HepG2 (cell line): ENCODE data around the gene TMTC4. TPM values are rescaled to one million over a fixed set of nuclear protein-coding genes. Genes with fewer than 3 reads are reported as not detected.
A peak's percentile ranks its signal among the peaks of the same experiment; 100 is the strongest.

ENCODE experiments used
- ATAC-seq: fragments of 200-7000 bp; cut with Tn5 transposase; 3 replicates; pipeline ENCODE4 v1.9.1; 2020; ENCODE audit warnings: mild to moderate bottlenecking, moderate library complexity
- BruUV-seq: library from RNA; stranded (reverse); fragments of 400-500 nt; replicated peaks from 2 replicates; lab custom pipeline; 2021; lab: Mats Ljungman, UMichigan
- CTCF ChIA-PET: fragments of 300-600 bp; formaldehyde crosslinking; extraction: SDS; loops from one replicate; lab custom pipeline; 2021; ENCODE audit warnings: low total read pairs, inconsistent platforms, low intra/inter-chr PET ratio; lab: Yijun Ruan, JAX
- POLR2A ChIA-PET: fragments of 350-600 bp; sonication (Branson Sonifier 250); formaldehyde crosslinking; loops from one replicate; lab custom pipeline; 2020; ENCODE audit warnings: antibody characterized with exemption, inconsistent platforms; lab: Yijun Ruan, JAX
- DNase-seq: peaks from one replicate; pipeline ENCODE4 v3.0.0-alpha.2; 2015; ENCODE audit warnings: low spot score
- FAIRE-seq: peaks from 3 replicates; lab custom pipeline; 2011; peaks lifted over from hg19 to GRCh38; lab: Jason Lieb, UNC
- H2AFZ ChIP-seq: one replicate; pipeline ENCODE4 v1.6.1; 2011; ENCODE audit warnings: low read length, inconsistent platforms
- H3K27ac ChIP-seq: fragments of 300-600 bp; 3 replicates; pipeline ENCODE4 v1.8.0; 2011; ENCODE audit warnings: mixed run types, mild to moderate bottlenecking, mixed read lengths, low read length, inconsistent platforms; ENCODE audit not compliant: insufficient read depth; ENCODE audit errors: extremely low read length
- H3K27me3 ChIP-seq, 2 experiments: fragments of 200-600 bp in 1 of 2; 2 replicates in 1 of 2; 3 replicates in 1 of 2; pipeline versions ENCODE4 v1.6.0 to v1.8.0; 2011; ENCODE audit warnings: low read length in 2 of 2, mild to moderate bottlenecking in 2 of 2, moderate library complexity in 2 of 2, inconsistent platforms in 1 of 2; ENCODE audit not compliant: insufficient read depth in 2 of 2, control insufficient read depth in 1 of 2
- H3K36me3 ChIP-seq, 2 experiments: fragments of 200-600 bp in 1 of 2; replicated peaks in 1 of 2; 2 replicates in 1 of 2; 3 replicates in 1 of 2; pipeline versions ENCODE4 v1.5.1 to v1.8.0; 2011; ENCODE audit warnings: low read length in 2 of 2, inconsistent platforms in 1 of 2; ENCODE audit not compliant: insufficient read depth in 2 of 2, control insufficient read depth in 1 of 2
- H3K4me1 ChIP-seq: 2 replicates; pipeline ENCODE4 v1.5.1; 2012; ENCODE audit warnings: low read length, inconsistent platforms; ENCODE audit not compliant: insufficient read depth
- H3K4me2 ChIP-seq: 2 replicates; pipeline ENCODE4 v1.6.0; 2011; ENCODE audit warnings: low read depth, low read length, inconsistent platforms
- H3K4me3 ChIP-seq, 3 experiments: fragments of 200-600 bp in 1 of 3; sonication (generic), shearing (Covaris generic) in 1 of 3; replicated peaks in 1 of 3; 2 replicates each; pipeline ENCODE4 v1.5.1; 2011 to 2016; ENCODE audit warnings: low read length in 3 of 3, inconsistent platforms in 2 of 3, low read depth in 2 of 3, mild to moderate bottlenecking in 2 of 3, control low read depth in 1 of 3, mixed read lengths in 1 of 3; ENCODE audit not compliant: insufficient read depth in 1 of 3
- H3K79me2 ChIP-seq: one replicate; pipeline ENCODE4 v1.6.1; 2011; ENCODE audit warnings: low read length, inconsistent platforms; ENCODE audit not compliant: insufficient read depth
- H3K9ac ChIP-seq: 2 replicates; pipeline ENCODE4 v1.6.0; 2011; ENCODE audit warnings: mild to moderate bottlenecking, low read depth, low read length, inconsistent platforms; ENCODE audit not compliant: insufficient read depth
- H3K9me3 ChIP-seq: 2 replicates; pipeline ENCODE4 v1.5.1; 2012; ENCODE audit warnings: mild to moderate bottlenecking, low read length
- H4K20me1 ChIP-seq: 2 replicates; pipeline ENCODE4 v1.6.0; 2011; ENCODE audit warnings: inconsistent platforms, mild to moderate bottlenecking, low read length, moderate library complexity; ENCODE audit not compliant: insufficient read depth
- ATF2 ChIP-seq: sonication (generic); formaldehyde crosslinking; IDR thresholded peaks from 2 replicates; pipeline ENCODE4 v1.4.0; 2020; ENCODE audit warnings: missing genetic modification reagents
- CENPT ChIP-seq: sonication (generic); formaldehyde crosslinking; IDR thresholded peaks from 2 replicates; pipeline ENCODE4 v1.8.0; 2022; ENCODE audit warnings: low read depth, mild to moderate bottlenecking, moderate library complexity, missing genetic modification reagents
- FOSL2 ChIP-seq: sonication (generic); formaldehyde crosslinking; IDR thresholded peaks from 2 replicates; pipeline ENCODE4 v1.4.0; 2020; ENCODE audit warnings: missing genetic modification reagents
- GABPB1 ChIP-seq: IDR thresholded peaks from 2 replicates; pipeline ENCODE4 v1.6.1; 2016; ENCODE audit warnings: mild to moderate bottlenecking, missing genetic modification reagents, moderate library complexity, missing compliant biosample characterization
- KLF12 ChIP-seq: sonication (generic); formaldehyde crosslinking; IDR thresholded peaks from 2 replicates; pipeline ENCODE4 v1.4.0; 2020; ENCODE audit warnings: missing genetic modification reagents, borderline replicate concordance
- POLR2G ChIP-seq: fragments of 200-400 bp; formaldehyde crosslinking; IDR thresholded peaks from 2 replicates; pipeline ENCODE4 v1.6.1; 2018; ENCODE audit warnings: mild to moderate bottlenecking, low read depth, low read length, moderate library complexity
- UBTF ChIP-seq: sonication (generic); formaldehyde crosslinking; IDR thresholded peaks from 2 replicates; pipeline ENCODE4 v1.4.0; 2020; ENCODE audit warnings: mild to moderate bottlenecking, missing genetic modification reagents
- ZBTB2 ChIP-seq: sonication (generic); formaldehyde crosslinking; IDR thresholded peaks from 2 replicates; pipeline ENCODE4 v1.8.0; 2022; ENCODE audit warnings: low read depth, missing genetic modification reagents
- ZBTB39 ChIP-seq: sonication (generic); formaldehyde crosslinking; IDR thresholded peaks from 2 replicates; pipeline ENCODE4 v1.5.0; 2020; ENCODE audit warnings: missing genetic modification reagents
- ZFP82 ChIP-seq: sonication (generic); formaldehyde crosslinking; IDR thresholded peaks from 2 replicates; pipeline ENCODE4 v1.5.1; 2020; ENCODE audit warnings: mild to moderate bottlenecking, missing genetic modification reagents, borderline replicate concordance
- ZNF331 ChIP-seq: sonication (generic); formaldehyde crosslinking; IDR thresholded peaks from 2 replicates; pipeline ENCODE4 v1.4.0; 2020; ENCODE audit warnings: missing genetic modification reagents
- ZSCAN31 ChIP-seq: sonication (generic); formaldehyde crosslinking; IDR thresholded peaks from 2 replicates; pipeline ENCODE4 v1.5.0; 2020; ENCODE audit warnings: low read depth, mild to moderate bottlenecking, missing genetic modification reagents
- WGBS: methylation state at CpG from one replicate; pipeline ENCODE4 v1.1.6; 2017; ENCODE audit warnings: low lambda C conversion rate; 5-methylcytosine and 5-hydroxymethylcytosine counted together
- in situ Hi-C: cut with HindIII; loops from 2 replicates; pipeline ENCODE4 v1.10.0; 2017; ENCODE audit warnings: low pct_unique_long_range_greater_than_20kb; ENCODE audit not compliant: extremely low pct_ligation_motif_present
- intact Hi-C: fragments of 100-400 bp; cut with micrococcal nuclease; formaldehyde crosslinking; loops from one replicate; pipeline ENCODE4 v1.10.0; 2022; ENCODE audit not compliant: unreplicated experiment
- polyA plus RNA-seq, 8 experiments: library from polyadenylated mRNA; depleted of rRNA in 3 of 8; stranded (reverse) in 7 of 8; unstranded in 1 of 8; fragments of >200 nt; fragmentation: Illumina TruSeq in 4 of 8; extraction: Trizol in 4 of 8; gene quantifications; 2 replicates each; pipeline versions ENCODE4 v1.2.1 to v1.2.3, GENCODE V29; 2011 to 2016; ENCODE audit warnings: low read depth in 4 of 8, missing spikeins in 1 of 8, mixed read lengths in 1 of 8; ENCODE audit not compliant: insufficient read depth in 1 of 8
- total RNA-seq, 5 experiments: library from RNA; depleted of rRNA; stranded (reverse); fragments of >200 nt; fragmentation: Illumina TruSeq; extraction: Trizol; gene quantifications; 2 replicates each; pipeline ENCODE4 v1.2.3, GENCODE V29; 2016; ENCODE audit warnings: low read depth in 1 of 5
- TF ChIP-seq, protein P1 (sequence below): IDR thresholded peaks from 2 replicates; pipeline ENCODE4 v1.6.1; 2012; ENCODE audit warnings: low read depth, low read length, improper control_type of control experiment

The TMTC4 gene
- total and polyA plus RNA-seq, 2 of the 13 experiments (the other 11 are each of a cell fraction or from before 2014, with no cell fraction given), result 16.0 to 22.6 TPM

DNA sequence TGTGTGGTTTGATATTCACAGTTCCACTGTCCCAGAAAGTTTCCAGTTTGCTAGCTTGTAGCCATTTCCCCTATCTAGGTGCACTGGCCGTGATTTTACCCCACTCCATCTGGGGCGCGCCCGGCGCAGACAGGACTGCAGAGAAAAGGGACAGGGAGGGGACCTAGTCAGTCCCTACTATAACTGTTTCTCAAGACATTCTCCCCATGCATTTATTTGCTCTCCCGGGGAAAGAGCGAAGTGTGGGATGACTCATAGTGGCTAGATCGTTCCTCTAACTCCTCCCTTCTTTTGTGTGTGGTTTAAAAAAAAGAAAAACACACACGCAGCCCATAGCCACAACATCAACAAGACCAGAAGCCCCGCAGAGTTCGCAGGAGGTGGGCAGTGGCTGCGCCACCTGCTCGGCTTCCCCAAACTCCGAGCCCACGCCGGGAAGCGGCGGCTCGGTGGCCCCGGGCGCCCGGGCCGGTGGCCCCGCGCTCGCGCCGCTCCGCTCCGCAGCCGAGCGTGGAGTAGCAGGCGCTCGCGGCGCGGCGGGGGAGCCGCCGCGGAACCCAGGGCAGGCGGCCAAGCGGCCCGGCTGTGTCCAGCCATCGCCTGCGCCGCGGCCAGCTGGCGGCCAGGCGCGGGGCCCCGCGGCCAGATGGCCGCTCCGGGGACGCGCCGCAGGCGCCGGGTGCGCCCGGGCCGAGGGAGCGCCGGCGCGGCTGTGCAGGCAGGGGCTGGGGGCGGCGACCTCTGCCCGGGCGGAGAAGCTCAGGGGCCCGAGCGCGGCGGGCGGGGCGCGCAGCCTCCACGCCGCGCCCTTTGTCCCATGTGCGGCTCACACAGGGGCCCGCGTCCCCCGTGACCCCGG is 653 bp downstream of the TMTC4 start:
- Histone ChIP-seq H3K27ac (peak overlapping the region; percentile 71), H3K4me2 (peak overlapping the region; percentile 95), H3K36me3 (peaks cover 2 to 12% of the 10 kb centered on the region in 2 experiments; a peak in 3 of 5 replicates), H3K79me2 (peaks cover 12% of the 10 kb centered on the region), H2AFZ (no peak overlapping the region), H3K4me1 (peaks cover 34% of the 10 kb centered on the region), H3K27me3 (no peaks in the 10 kb centered on the region), H3K9ac (peak overlapping the region; percentile 74), H4K20me1 (peaks cover 10% of the 10 kb centered on the region), H3K9me3 (no peaks in the 10 kb centered on the region), H3K4me3 (peak overlapping the region; percentile 62 to 80 (median 78))
- peak; percentile 58 for DNase-seq
- in situ Hi-C loops (no loop called here), intact Hi-C loops (loop anchor here (1.0 kb wide), 1 partner anchor 60 kb away; no protein-coding TSS in a partner anchor)
- ChIA-PET CTCF (no interaction called here), POLR2A (interaction anchor here (1.0 to 1.3 kb wide), 5 partner anchors 11 to 1068 kb away, joined by 3 to 7 read pairs (median 5); partner anchors contain the start of gene CLYBL)
- BruUV-seq, result no TSS peak
- no peak for FAIRE-seq
- under 1% methylated on average over 13 of the region's 86 CpGs for WGBS
- peak; percentile 55 for ATAC-seq
- no peak for TF ChIP-seq KLF12 (CRISPR knock-in tag)
- no peak for TF ChIP-seq ZBTB39 (CRISPR knock-in tag)
- TF ChIP-seq ZSCAN31 (CRISPR knock-in tag), result no peak
- 0 out of 2 replicates have a peak, but pooled peaks have one; percentile 23 for TF ChIP-seq ZNF331 (CRISPR knock-in tag)
- no peak for TF ChIP-seq UBTF (CRISPR knock-in tag)
- no peak for TF ChIP-seq POLR2G
- TF ChIP-seq ATF2, result no peak
- TF ChIP-seq, protein P1, sequence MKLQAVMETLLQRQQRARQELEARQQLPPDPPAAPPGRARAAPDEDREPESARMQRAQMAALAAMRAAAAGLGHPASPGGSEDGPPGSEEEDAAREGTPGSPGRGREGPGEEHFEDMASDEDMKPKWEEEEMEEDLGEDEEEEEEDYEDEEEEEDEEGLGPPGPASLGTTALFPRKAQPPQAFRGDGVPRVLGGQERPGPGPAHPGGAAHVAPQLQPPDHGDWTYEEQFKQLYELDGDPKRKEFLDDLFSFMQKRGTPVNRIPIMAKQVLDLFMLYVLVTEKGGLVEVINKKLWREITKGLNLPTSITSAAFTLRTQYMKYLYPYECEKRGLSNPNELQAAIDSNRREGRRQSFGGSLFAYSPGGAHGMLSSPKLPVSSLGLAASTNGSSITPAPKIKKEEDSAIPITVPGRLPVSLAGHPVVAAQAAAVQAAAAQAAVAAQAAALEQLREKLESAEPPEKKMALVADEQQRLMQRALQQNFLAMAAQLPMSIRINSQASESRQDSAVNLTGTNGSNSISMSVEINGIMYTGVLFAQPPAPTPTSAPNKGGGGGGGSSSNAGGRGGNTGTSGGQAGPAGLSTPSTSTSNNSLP, result no peak
- TF ChIP-seq ZBTB2 (CRISPR knock-in tag), result no peak
- no peak for TF ChIP-seq CENPT (CRISPR knock-in tag)
- no peak for TF ChIP-seq GABPB1 (CRISPR knock-in tag)
- TF ChIP-seq FOSL2 (CRISPR knock-in tag), result peak; percentile 85
- no peak for TF ChIP-seq ZFP82
